Sigmoid colon (tissue), 7 donors: ENCODE data around the gene PAIP2B. TPM values are rescaled to one million over a fixed set of nuclear protein-coding genes. Genes with fewer than 3 reads are reported as not detected.

ENCODE experiments used
- DNase-seq: peaks from one replicate; pipeline ENCODE4 v3.0.0-alpha.2; 2019
- H3K27ac ChIP-seq, 4 donors: fragments of 200-600 bp; sonication (generic); one replicate each; pipeline ENCODE4 v1.5.1; 2016 to 2019; ENCODE audit warnings: mild to moderate bottlenecking in 1 of 4
- H3K27me3 ChIP-seq, 3 donors: fragments of 200-600 bp; sonication (generic); one replicate each; pipeline ENCODE4 v1.5.1; 2019; ENCODE audit warnings: mild to moderate bottlenecking in 1 of 3
- H3K36me3 ChIP-seq, 4 donors: fragments of 200-600 bp; sonication (generic); one replicate each; pipeline ENCODE4 v1.5.1; 2016 to 2019
- H3K4me1 ChIP-seq, 4 donors: fragments of 200-600 bp; sonication (generic); one replicate each; pipeline ENCODE4 v1.5.1; 2017 to 2019
- H3K4me3 ChIP-seq, 4 donors: fragments of 200-600 bp; sonication (generic); one replicate each; pipeline ENCODE4 v1.5.1; 2017 to 2019; ENCODE audit warnings: mild to moderate bottlenecking in 2 of 4, moderate library complexity in 1 of 4
- H3K9me3 ChIP-seq, 4 donors: fragments of 200-600 bp in 3 of 4; sonication (generic) in 3 of 4; one replicate each; pipeline versions ENCODE4 v1.5.1 to v1.6.1; 2013 to 2019
- CTCF ChIP-seq, 4 experiments: fragments of 450-650 bp in 3 of 4; fragments of 200-600 bp in 1 of 4; IDR thresholded peaks; one replicate each; pipeline ENCODE4 v1.5.1; 2016 to 2019; ENCODE audit warnings: antibody characterized with exemption in 4 of 4, mild to moderate bottlenecking in 3 of 4, moderate library complexity in 2 of 4
- EP300 ChIP-seq, 4 donors: sonication (generic); formaldehyde crosslinking; IDR thresholded peaks; one replicate each; pipeline ENCODE4 v1.6.1; 2017; ENCODE audit warnings: antibody characterized with exemption in 4 of 4
- POLR2A ChIP-seq, 2 donors: fragments of 450-650 bp; IDR thresholded peaks; one replicate each; pipeline ENCODE4 v1.6.1; 2016; ENCODE audit warnings: antibody characterized with exemption in 2 of 2, mild to moderate bottlenecking in 2 of 2, moderate library complexity in 2 of 2
- POLR2AphosphoS5 ChIP-seq, 4 donors: sonication (generic); formaldehyde crosslinking; IDR thresholded peaks; one replicate each; pipeline ENCODE4 v1.6.1; 2017; ENCODE audit warnings: antibody characterized with exemption in 4 of 4
- WGBS, 2 donors: extraction: QIAGEN DNeasy Blood & Tissue Kit; methylation state at CpG; one replicate each; pipeline ENCODE4 v1.1.7; 2013; 5-methylcytosine and 5-hydroxymethylcytosine counted together
- intact Hi-C: fragments of 100-400 bp; cut with DNase I; formaldehyde crosslinking; loops from one replicate; pipeline ENCODE4 v1.15.1; 2023
- polyA plus RNA-seq, 3 donors: library from polyadenylated mRNA; stranded (reverse); fragments of 200-250 nt; gene quantifications; one replicate each; pipeline ENCODE4 v1.2.3, GENCODE V29; 2013
- total RNA-seq, 4 donors: library from RNA; depleted of rRNA; stranded (reverse); fragments of >200 nt; gene quantifications; one replicate each; pipeline ENCODE4 v1.1.0, GENCODE V29; 2016
- donor health status: healthy with polysubstance abuse.
- donor health status: Bipolar disorder and iron deficiency.
- donor health status: healthy.

PAIP2B gene
- total and polyA plus RNA-seq, 7 donors: 1.2 to 13.2 (median 8.0) TPM

- TF ChIP-seq POLR2AphosphoS5 (IDR thresholded peaks at IDR 0.05) (no peak), EP300 (IDR thresholded peaks at IDR 0.05) (no peak), POLR2A (IDR thresholded peaks at IDR 0.05) (no peak), CTCF (IDR thresholded peaks at IDR 0.05) (no peak)
- no peaks in the 10 kb centered on the region for H3K27me3 ChIP-seq
- no peak overlapping the region for H3K27ac ChIP-seq
- H3K4me1 ChIP-seq: no peaks in the 10 kb centered on the region
- no peaks in the 10 kb centered on the region for H3K9me3 ChIP-seq
- H3K36me3 ChIP-seq: no peaks in the 10 kb centered on the region
- intact Hi-C loops: no loop called here
- no peak overlapping the region for H3K4me3 ChIP-seq
- no peak for DNase-seq
Observed at GRCh38 chr2:71261534-71261933, 34.6 kb upstream of the PAIP2B start.

- Histone ChIP-seq H3K4me1 (no peaks in the 10 kb centered on the region), H3K27ac (no peak overlapping the region), H3K4me3 (no peak overlapping the region), H3K9me3 (no peaks in the 10 kb centered on the region), H3K27me3 (no peaks in the 10 kb centered on the region), H3K36me3 (no peaks in the 10 kb centered on the region)
- TF ChIP-seq EP300 (IDR thresholded peaks at IDR 0.05): no peak
- no peak for TF ChIP-seq CTCF (IDR thresholded peaks at IDR 0.05)
- TF ChIP-seq POLR2A (IDR thresholded peaks at IDR 0.05): no peak
- no peak for TF ChIP-seq POLR2AphosphoS5 (IDR thresholded peaks at IDR 0.05)
- no peak for DNase-seq
- WGBS, 2 donors: 81 to 86% methylated on average over 3 of the region's 3 CpGs
- intact Hi-C loops: no loop called here
Observed at GRCh38 chr2:71256421-71256820, 29.5 kb upstream of the PAIP2B start.

GRCh38 chr2:71254776-71255175 lies 27.9 kb upstream of the PAIP2B start:
- 90 to 92% methylated on average over 4 of the region's 4 CpGs for WGBS, 2 donors

GRCh38 chr2:71254078-71254477 lies 27.2 kb upstream of the PAIP2B start:
- no peaks in the 10 kb centered on the region for H3K9me3 ChIP-seq
- H3K4me1 ChIP-seq: no peaks in the 10 kb centered on the region
- no peaks in the 10 kb centered on the region for H3K36me3 ChIP-seq
- H3K27ac ChIP-seq: no peak overlapping the region
- intact Hi-C loops: no loop called here
- no peak overlapping the region for H3K4me3 ChIP-seq
- H3K27me3 ChIP-seq: no peaks in the 10 kb centered on the region
- DNase-seq: no peak
- WGBS, 2 donors: 93 to 95% methylated on average over 3 of the region's 3 CpGs
- TF ChIP-seq POLR2AphosphoS5 (IDR thresholded peaks at IDR 0.05) (no peak), POLR2A (IDR thresholded peaks at IDR 0.05) (no peak), CTCF (IDR thresholded peaks at IDR 0.05) (no peak), EP300 (IDR thresholded peaks at IDR 0.05) (no peak)

More at GRCh38 chr2:71254776-71255175, 27.9 kb upstream of the PAIP2B start:
- no peak overlapping the region for H3K4me3 ChIP-seq
- H3K27me3 ChIP-seq: no peaks in the 10 kb centered on the region
- no peak for DNase-seq
- H3K27ac ChIP-seq: no peak overlapping the region
- H3K9me3 ChIP-seq: no peaks in the 10 kb centered on the region
- TF ChIP-seq POLR2AphosphoS5 (IDR thresholded peaks at IDR 0.05) (no peak), POLR2A (IDR thresholded peaks at IDR 0.05) (no peak), EP300 (IDR thresholded peaks at IDR 0.05) (no peak), CTCF (IDR thresholded peaks at IDR 0.05) (no peak)
- H3K36me3 ChIP-seq: no peaks in the 10 kb centered on the region
- intact Hi-C loops: no loop called here
- H3K4me1 ChIP-seq: no peaks in the 10 kb centered on the region

- TF ChIP-seq POLR2A (IDR thresholded peaks at IDR 0.05) (no peak), POLR2AphosphoS5 (IDR thresholded peaks at IDR 0.05) (no peak), EP300 (IDR thresholded peaks at IDR 0.05) (no peak), CTCF (IDR thresholded peaks at IDR 0.05) (no peak)
- WGBS, 2 donors: 87 to 88% methylated on average over 1 of the region's 1 CpG
Observed at GRCh38 chr2:71253476-71253875, 26.6 kb upstream of the PAIP2B start.

More at GRCh38 chr2:71253476-71253875, 26.6 kb upstream of the PAIP2B start:
- Histone ChIP-seq H3K4me3 (no peak overlapping the region), H3K36me3 (no peaks in the 10 kb centered on the region), H3K27ac (no peak overlapping the region), H3K27me3 (no peaks in the 10 kb centered on the region), H3K4me1 (no peaks in the 10 kb centered on the region), H3K9me3 (no peaks in the 10 kb centered on the region)
- intact Hi-C loops: no loop called here
- no peak for DNase-seq
